Measurements from ENCODE around the gene FSD1L.

- no peak for TF ChIP-seq CTCF (IDR thresholded peaks at IDR 0.05)
- no peak for TF ChIP-seq POLR2A (IDR thresholded peaks at IDR 0.05)
These were observed 106.2 kb downstream of the FSD1L start for GRCh38 chr9:105554042-105554441.
